Fibroblast of lung (primary cell): ENCODE data around the gene KCNQ2. TPM values are rescaled to one million over a fixed set of nuclear protein-coding genes. Genes with fewer than 3 reads are reported as not detected.
A peak's percentile ranks its signal among the peaks of the same experiment; 100 is the strongest.

Experiments used
- DNase-seq, 2 donors: peaks; one replicate each; pipeline versions ENCODE4 v3.0.0 to v3.0.0-alpha.2; 2010; ENCODE audit warnings: low read depth in 2 of 2
- H2AFZ ChIP-seq: 2 replicates; pipeline ENCODE4 v1.5.1; 2012; ENCODE audit warnings: low read length, control low read depth, inconsistent platforms
- H3K27ac ChIP-seq: 2 replicates; pipeline ENCODE4 v1.5.1; 2011; ENCODE audit warnings: low read length, control low read depth; ENCODE audit not compliant: insufficient read depth
- H3K27me3 ChIP-seq: 2 replicates; pipeline ENCODE4 v1.5.1; 2011; ENCODE audit warnings: mild to moderate bottlenecking, low read length; ENCODE audit not compliant: control insufficient read depth, insufficient read depth
- H3K36me3 ChIP-seq: 2 replicates; pipeline ENCODE4 v1.5.1; 2011; ENCODE audit warnings: low read length; ENCODE audit not compliant: control insufficient read depth, insufficient read depth
- H3K4me1 ChIP-seq: 2 replicates; pipeline ENCODE4 v1.5.1; 2011; ENCODE audit warnings: low read length; ENCODE audit not compliant: control insufficient read depth, insufficient read depth; ENCODE audit errors: extremely low read depth
- H3K4me2 ChIP-seq: 2 replicates; pipeline ENCODE4 v1.5.1; 2011; ENCODE audit warnings: low read length, control low read depth; ENCODE audit not compliant: insufficient read depth; ENCODE audit errors: extremely low read depth
- H3K4me3 ChIP-seq, 4 experiments: fragments of 200-600 bp in 1 of 4; sonication (generic) in 1 of 4; replicated peaks in 1 of 4; 2 replicates each; pipeline ENCODE4 v1.5.1; 2011 to 2016; ENCODE audit warnings: low read length in 4 of 4, low read depth in 3 of 4, mild to moderate bottlenecking in 3 of 4, control low read depth in 2 of 4, inconsistent platforms in 1 of 4, mixed read lengths in 1 of 4; ENCODE audit not compliant: insufficient read depth in 1 of 4; ENCODE audit errors: control extremely low read depth in 1 of 4
- H3K79me2 ChIP-seq: 2 replicates; pipeline ENCODE4 v1.5.1; 2012; ENCODE audit warnings: mild to moderate bottlenecking, low read length, inconsistent platforms; ENCODE audit not compliant: control insufficient read depth, insufficient read depth
- H3K9ac ChIP-seq: 2 replicates; pipeline ENCODE4 v1.5.1; 2011; ENCODE audit warnings: mild to moderate bottlenecking, low read length, control low read depth; ENCODE audit not compliant: insufficient read depth
- H3K9me3 ChIP-seq: 2 replicates; pipeline ENCODE4 v1.5.1; 2012; ENCODE audit warnings: low read depth, low read length; ENCODE audit not compliant: control insufficient read depth, insufficient read depth
- H4K20me1 ChIP-seq: 2 replicates; pipeline ENCODE4 v1.5.1; 2011; ENCODE audit warnings: low read length; ENCODE audit not compliant: control insufficient read depth, insufficient read depth; ENCODE audit errors: extremely low read depth
- CTCF ChIP-seq, 2 donors: IDR thresholded peaks in 1 of 2; conservative IDR thresholded peaks in 1 of 2; 1 replicate in 1 of 2; 2 replicates in 1 of 2; pipeline ENCODE4 v1.5.1; 2011 to 2012; ENCODE audit warnings: low read length in 2 of 2, control low read depth in 1 of 2, inconsistent platforms in 1 of 2, low read depth in 1 of 2, mild to moderate bottlenecking in 1 of 2
- EZH2 ChIP-seq: IDR thresholded peaks from 2 replicates; pipeline ENCODE4 v1.5.1; 2012; ENCODE audit warnings: low read length, control low read depth, mild to moderate bottlenecking; ENCODE audit errors: missing control alignments
- polyA plus RNA-seq, 2 donors: library from polyadenylated mRNA; depleted of rRNA in 1 of 2; stranded (reverse) in 1 of 2; unstranded in 1 of 2; fragments of >200 nt; gene quantifications; 2 replicates each; pipeline ENCODE4 v1.2.1, GENCODE V29; 2011 to 2012; ENCODE audit warnings: missing spikeins in 1 of 2
- total RNA-seq: library from RNA; depleted of rRNA; stranded (reverse); fragments of >200 nt; gene quantifications from 2 replicates; pipeline ENCODE4 v1.2.1, GENCODE V29; 2014

The KCNQ2 gene
- total and polyA plus RNA-seq, 2 donors (not counting 1 experiment from before 2014, with no cell fraction given), result not detected

GRCh38 chr20:63438121-63438520 lies 34.3 kb downstream of the KCNQ2 start:
- Histone ChIP-seq H3K4me1 (no peaks in the 10 kb centered on the region), H3K9ac (no peak overlapping the region), H2AFZ (no peak overlapping the region), H3K4me2 (no peak overlapping the region), H3K27me3 (no peaks in the 10 kb centered on the region), H3K36me3 (no peaks in the 10 kb centered on the region), H3K79me2 (no peaks in the 10 kb centered on the region), H3K27ac (no peak overlapping the region), H3K9me3 (no peaks in the 10 kb centered on the region), H3K4me3 (no peak overlapping the region), H4K20me1 (no peaks in the 10 kb centered on the region)
- no peak for DNase-seq
- no peak for TF ChIP-seq CTCF (conservative IDR thresholded peaks at IDR 0.05 in 1 of 2, IDR thresholded peaks at IDR 0.05 in 1 of 2; ENCODE audit: low read depth in 1 of 2, low read length in 2 of 2)
- no peak for TF ChIP-seq EZH2

- no peaks in the 10 kb centered on the region for H3K79me2 ChIP-seq
Observed at GRCh38 chr20:63435552-63435951, 36.9 kb downstream of the KCNQ2 start.

GRCh38 chr20:63434599-63435378 lies 37.7 kb downstream of the KCNQ2 start:
- DNase-seq, result peak; percentile 30 to 33
- Histone ChIP-seq H3K9me3 (no peaks in the 10 kb centered on the region), H3K4me1 (no peaks in the 10 kb centered on the region), H3K27me3 (no peaks in the 10 kb centered on the region), H4K20me1 (no peaks in the 10 kb centered on the region), H3K4me2 (no peak overlapping the region), H3K36me3 (no peaks in the 10 kb centered on the region), H3K27ac (no peak overlapping the region), H2AFZ (no peak overlapping the region), H3K4me3 (no peak overlapping the region), H3K79me2 (no peaks in the 10 kb centered on the region), H3K9ac (no peak overlapping the region)
- TF ChIP-seq CTCF (conservative IDR thresholded peaks at IDR 0.05 in 1 of 2, IDR thresholded peaks at IDR 0.05 in 1 of 2; ENCODE audit: low read depth in 1 of 2, low read length in 2 of 2) (peak; percentile 38 to 56), EZH2 (no peak)

More at GRCh38 chr20:63435552-63435951, 36.9 kb downstream of the KCNQ2 start:
- Histone ChIP-seq H3K4me2 (no peak overlapping the region), H3K4me3 (no peak overlapping the region), H3K4me1 (no peaks in the 10 kb centered on the region), H3K27me3 (no peaks in the 10 kb centered on the region), H4K20me1 (no peaks in the 10 kb centered on the region), H3K9ac (no peak overlapping the region), H3K27ac (no peak overlapping the region), H3K36me3 (no peaks in the 10 kb centered on the region), H3K9me3 (no peaks in the 10 kb centered on the region), H2AFZ (no peak overlapping the region)
- peak in 1 of 2 donors; percentile 11 for DNase-seq
- no peak for TF ChIP-seq EZH2
- TF ChIP-seq CTCF (conservative IDR thresholded peaks at IDR 0.05 in 1 of 2, IDR thresholded peaks at IDR 0.05 in 1 of 2; ENCODE audit: low read depth in 1 of 2, low read length in 2 of 2), result no peak
